COLO668 (cell line): ENCODE measurements around the gene SHISA4.
A peak's percentile ranks its signal among the peaks of the same experiment; 100 is the strongest.
"Not testable (repeated sequence)": the region's sequence is repeated elsewhere in the genome, so short reads cannot be mapped to it uniquely, and the experiment has no call there.

ENCODE experiments used
- DNase-seq: peaks from one replicate; lab custom pipeline; 2025; ENCODE audit not compliant: unreplicated experiment; lab: John Stamatoyannopoulos, UW

The SHISA4 gene

GRCh38 chr1:201896951-201897391 is 8.3 kb downstream of the SHISA4 start:
- no peak for DNase-seq

GRCh38 chr1:201898240-201898894 is 9.7 kb downstream of the SHISA4 start:
- no peak for DNase-seq

- DNase-seq: no peak
These were observed 10.3 kb downstream of the SHISA4 start for GRCh38 chr1:201898992-201899391.

GRCh38 chr1:201899683-201900429 is 11.2 kb downstream of the SHISA4 start:
- DNase-seq: no peak

- no peak for DNase-seq
These were observed 11.8 kb downstream of the SHISA4 start for GRCh38 chr1:201900476-201900875.

- not testable (repeated sequence) for DNase-seq
These were observed 12.3 kb downstream of the SHISA4 start for GRCh38 chr1:201901036-201901435.

- DNase-seq: no peak
These were observed 13.5 kb downstream of the SHISA4 start for GRCh38 chr1:201902198-201902597.

- DNase-seq: no peak
These were observed 14.4 kb downstream of the SHISA4 start for GRCh38 chr1:201903135-201903534.

GRCh38 chr1:201904579-201904978 is 15.9 kb downstream of the SHISA4 start:
- no peak for DNase-seq

- DNase-seq: no peak
These were observed 16.7 kb downstream of the SHISA4 start for GRCh38 chr1:201905234-201905890.

GRCh38 chr1:201906336-201906735 is 17.6 kb downstream of the SHISA4 start:
- no peak for DNase-seq

GRCh38 chr1:201907621-201908020 is 18.9 kb downstream of the SHISA4 start:
- DNase-seq: no peak

GRCh38 chr1:201911826-201912571 is 23.3 kb downstream of the SHISA4 start:
- DNase-seq: no peak

GRCh38 chr1:201912832-201913231 is 24.1 kb downstream of the SHISA4 start:
- DNase-seq: no peak

GRCh38 chr1:201914456-201915235 is 25.9 kb downstream of the SHISA4 start:
- no peak for DNase-seq

GRCh38 chr1:201916649-201917249 is 28.1 kb downstream of the SHISA4 start:
- DNase-seq: peak; percentile 72

GRCh38 chr1:201917362-201918033 is 28.8 kb downstream of the SHISA4 start:
- no peak for DNase-seq

GRCh38 chr1:201918343-201918742 is 29.6 kb downstream of the SHISA4 start:
- no peak for DNase-seq

- DNase-seq: no peak
These were observed 33.4 kb downstream of the SHISA4 start for GRCh38 chr1:201921952-201922558.
